H1 (cell line): ENCODE results near the gene LCN2. TPM values are rescaled to one million over a fixed set of nuclear protein-coding genes. Genes with fewer than 3 reads are reported as not detected.

ENCODE experiments used
- CHD7 ChIP-seq: fragments of 300-600 bp; sonication (generic); IDR thresholded peaks from 2 replicates; pipeline ENCODE4 v1.7.1; 2012; ENCODE audit warnings: low read length, moderate library complexity, mild to moderate bottlenecking, inconsistent platforms; ENCODE audit not compliant: insufficient replicate concordance
- polyA plus RNA-seq, 7 experiments: library from polyadenylated mRNA; depleted of rRNA in 3 of 7; stranded (reverse) in 5 of 7; unstranded in 2 of 7; fragments of >200 nt in 5 of 7; fragments of 200-250 nt in 2 of 7; gene quantifications; 1 replicate in 5 of 7; 2 replicates in 1 of 7; 4 replicates in 1 of 7; pipeline versions ENCODE4 v1.2.1 to v1.2.3, GENCODE V29; 2011 to 2013; ENCODE audit warnings: missing spikeins in 2 of 7, mixed read lengths in 2 of 7
- total RNA-seq: library from RNA; stranded (reverse); fragmentation: NEBNext Ultra II Directional; extraction: Animal tissue kit (Norgen Biotek cat#: 25700); gene quantifications from 2 replicates; pipeline ENCODE4 v1.2.1, GENCODE V29; 2021

Gene LCN2
- total and polyA plus RNA-seq, 2 of the 8 experiments (the other 6 are each of a cell fraction or from before 2014, with no cell fraction given): 1.1 to 1.6 TPM

DNA sequence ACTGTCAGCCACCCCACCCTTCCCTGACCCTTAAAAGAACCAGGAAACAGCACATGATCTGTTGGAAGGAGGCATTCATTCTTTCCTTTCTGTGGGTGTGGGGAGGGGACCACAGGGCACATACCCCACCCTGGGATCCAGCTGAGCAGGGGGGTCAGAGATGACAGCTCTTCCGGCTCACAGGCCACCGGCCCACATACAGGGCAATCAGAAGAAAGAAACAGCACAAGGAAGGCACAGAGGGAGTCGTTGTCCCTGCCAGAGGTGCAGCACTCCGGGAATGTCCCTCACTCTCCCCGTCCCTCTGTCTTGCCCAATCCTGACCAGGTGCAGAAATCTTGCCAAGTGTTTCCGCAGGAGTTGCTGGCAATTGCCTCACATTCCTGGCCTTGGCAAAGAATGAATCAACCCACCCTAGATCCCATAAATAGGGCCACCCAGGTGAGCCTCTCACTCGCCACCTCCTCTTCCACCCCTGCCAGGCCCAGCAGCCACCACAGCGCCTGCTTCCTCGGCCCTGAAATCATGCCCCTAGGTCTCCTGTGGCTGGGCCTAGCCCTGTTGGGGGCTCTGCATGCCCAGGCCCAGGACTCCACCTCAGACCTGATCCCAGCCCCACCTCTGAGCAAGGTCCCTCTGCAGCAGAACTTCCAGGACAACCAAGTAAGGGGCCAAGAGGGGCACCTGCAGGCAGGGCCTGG is at the start of gene LCN2 (continued):
- no peak for TF ChIP-seq CHD7
